ENCODE data around the gene PAPLN. TPM values are rescaled to one million over a fixed set of nuclear protein-coding genes. Genes with fewer than 3 reads are reported as not detected.

The PAPLN gene
- total and polyA plus RNA-seq, 2 of the 8 experiments (the other 6 are each of a cell fraction or from before 2014, with no cell fraction given), result 14.8 to 25.6 TPM

- TF ChIP-seq CHD7 (IDR thresholded peaks at IDR 0.05; ENCODE audit: insufficient replicate concordance, low read length) (no peak), CTCF (IDR thresholded peaks at IDR 0.05; ENCODE audit: control extremely low read depth in 1 of 3, insufficient read depth in 1 of 3, low read depth in 1 of 3, low read length in 3 of 3) (no peak), TBP (IDR thresholded peaks at IDR 0.05; ENCODE audit: low read depth, low read length) (no peak), SP2 (IDR thresholded peaks at IDR 0.05; ENCODE audit: low read length) (no peak), SP1 (IDR thresholded peaks at IDR 0.05; ENCODE audit: low read depth, low read length) (no peak), PHF8 (conservative IDR thresholded peaks at IDR 0.05; ENCODE audit: low read depth, low read length) (no peak), POU5F1 (IDR thresholded peaks at IDR 0.05; ENCODE audit: low read depth, low read length) (no peak), HDAC6 (IDR thresholded peaks at IDR 0.05; ENCODE audit: low read depth, low read length) (no peak)
Observed at GRCh38 chr14:73264885-73265720, 27.8 kb downstream of the PAPLN start (continued).

Data from H1 (cell line).